Liver (tissue), 3 donors: ENCODE data around the gene HINT2.

Experiments
- CTCF ChIP-seq: fragments of 150-350 bp; IDR thresholded peaks from 2 replicates; pipeline ENCODE4 v1.5.1; 2017; ENCODE audit warnings: improper control_type of control experiment, low read depth, low read length; ENCODE audit not compliant: missing input control
- JUND ChIP-seq, 2 donors: IDR thresholded peaks; 2 replicates each; pipeline ENCODE4 v1.6.1; 2016; ENCODE audit warnings: antibody characterized with exemption in 2 of 2
- MAX ChIP-seq: IDR thresholded peaks from 2 replicates; pipeline ENCODE4 v1.6.1; 2016; ENCODE audit warnings: antibody characterized with exemption
- REST ChIP-seq: IDR thresholded peaks from 2 replicates; pipeline ENCODE4 v1.6.1; 2016; ENCODE audit warnings: antibody characterized with exemption, mild to moderate bottlenecking
- SP1 ChIP-seq: IDR thresholded peaks from 2 replicates; pipeline ENCODE4 v1.6.1; 2018; ENCODE audit warnings: antibody characterized with exemption, mild to moderate bottlenecking
- TAF1 ChIP-seq: conservative IDR thresholded peaks from 2 replicates; pipeline ENCODE4 v1.6.1; 2016; ENCODE audit warnings: antibody characterized with exemption, mild to moderate bottlenecking
- donor health status: healthy.
- donor health status: healthy.

GRCh38 chr9:35814841-35815543 lies at the start of gene HINT2:
- peak; percentile 58 for TF ChIP-seq REST
- peak; percentile 96 for TF ChIP-seq SP1
- no peak for TF ChIP-seq CTCF
- no peak for TF ChIP-seq JUND (IDR thresholded peaks at IDR 0.05)
- peak; percentile 16 for TF ChIP-seq MAX
- TF ChIP-seq TAF1 = peak; percentile 88
